Liver (tissue), 3 donors: ENCODE measurements around the gene CCDC85A.

Experiments used
- EGR1 ChIP-seq, 2 donors: IDR thresholded peaks; 2 replicates each; pipeline ENCODE4 v1.6.1; 2016 to 2018; ENCODE audit warnings: antibody characterized with exemption in 2 of 2, low read depth in 2 of 2
- GABPA ChIP-seq, 2 donors: IDR thresholded peaks in 1 of 2; conservative IDR thresholded peaks in 1 of 2; 2 replicates each; pipeline ENCODE4 v1.6.1; 2016; ENCODE audit warnings: antibody characterized with exemption in 2 of 2, mild to moderate bottlenecking in 1 of 2, moderate library complexity in 1 of 2
- JUND ChIP-seq, 2 donors: IDR thresholded peaks; 2 replicates each; pipeline ENCODE4 v1.6.1; 2016; ENCODE audit warnings: antibody characterized with exemption in 2 of 2
- MAX ChIP-seq: IDR thresholded peaks from 2 replicates; pipeline ENCODE4 v1.6.1; 2016; ENCODE audit warnings: antibody characterized with exemption
- RAD21 ChIP-seq, 2 donors: IDR thresholded peaks; 2 replicates each; pipeline ENCODE4 v1.6.1; 2016; ENCODE audit warnings: antibody characterized with exemption in 2 of 2, mild to moderate bottlenecking in 2 of 2
- TAF1 ChIP-seq: conservative IDR thresholded peaks from 2 replicates; pipeline ENCODE4 v1.6.1; 2016; ENCODE audit warnings: antibody characterized with exemption, mild to moderate bottlenecking
- TF ChIP-seq, protein P1 (sequence below): fragments of 150-350 bp; IDR thresholded peaks from 2 replicates; pipeline ENCODE4 v1.5.1; 2017; ENCODE audit warnings: improper control_type of control experiment, low read depth, low read length; ENCODE audit not compliant: missing input control
- TF ChIP-seq, protein P2 (sequence below): IDR thresholded peaks from 2 replicates; pipeline ENCODE4 v1.6.1; 2016; ENCODE audit warnings: antibody characterized with exemption
- TF ChIP-seq, protein P3 (sequence below): IDR thresholded peaks from 2 replicates; pipeline ENCODE4 v1.6.1; 2016; ENCODE audit warnings: antibody characterized with exemption, mild to moderate bottlenecking
- TF ChIP-seq, protein P4 (sequence below): IDR thresholded peaks from 2 replicates; pipeline ENCODE4 v1.6.1; 2016; ENCODE audit warnings: antibody characterized with exemption
- donor health status: healthy.
- donor health status: healthy.

- TF ChIP-seq MAX (no peak), JUND (IDR thresholded peaks at IDR 0.05) (no peak), TAF1 (no peak), GABPA (IDR thresholded peaks at IDR 0.05 in 1 of 2, conservative IDR thresholded peaks at IDR 0.05 in 1 of 2) (no peak), RAD21 (IDR thresholded peaks at IDR 0.05) (no peak), EGR1 (IDR thresholded peaks at IDR 0.05; ENCODE audit: low read depth in 2 of 2) (no peak)
- TF ChIP-seq, protein P1, sequence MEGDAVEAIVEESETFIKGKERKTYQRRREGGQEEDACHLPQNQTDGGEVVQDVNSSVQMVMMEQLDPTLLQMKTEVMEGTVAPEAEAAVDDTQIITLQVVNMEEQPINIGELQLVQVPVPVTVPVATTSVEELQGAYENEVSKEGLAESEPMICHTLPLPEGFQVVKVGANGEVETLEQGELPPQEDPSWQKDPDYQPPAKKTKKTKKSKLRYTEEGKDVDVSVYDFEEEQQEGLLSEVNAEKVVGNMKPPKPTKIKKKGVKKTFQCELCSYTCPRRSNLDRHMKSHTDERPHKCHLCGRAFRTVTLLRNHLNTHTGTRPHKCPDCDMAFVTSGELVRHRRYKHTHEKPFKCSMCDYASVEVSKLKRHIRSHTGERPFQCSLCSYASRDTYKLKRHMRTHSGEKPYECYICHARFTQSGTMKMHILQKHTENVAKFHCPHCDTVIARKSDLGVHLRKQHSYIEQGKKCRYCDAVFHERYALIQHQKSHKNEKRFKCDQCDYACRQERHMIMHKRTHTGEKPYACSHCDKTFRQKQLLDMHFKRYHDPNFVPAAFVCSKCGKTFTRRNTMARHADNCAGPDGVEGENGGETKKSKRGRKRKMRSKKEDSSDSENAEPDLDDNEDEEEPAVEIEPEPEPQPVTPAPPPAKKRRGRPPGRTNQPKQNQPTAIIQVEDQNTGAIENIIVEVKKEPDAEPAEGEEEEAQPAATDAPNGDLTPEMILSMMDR, result no peak
- TF ChIP-seq, protein P2, sequence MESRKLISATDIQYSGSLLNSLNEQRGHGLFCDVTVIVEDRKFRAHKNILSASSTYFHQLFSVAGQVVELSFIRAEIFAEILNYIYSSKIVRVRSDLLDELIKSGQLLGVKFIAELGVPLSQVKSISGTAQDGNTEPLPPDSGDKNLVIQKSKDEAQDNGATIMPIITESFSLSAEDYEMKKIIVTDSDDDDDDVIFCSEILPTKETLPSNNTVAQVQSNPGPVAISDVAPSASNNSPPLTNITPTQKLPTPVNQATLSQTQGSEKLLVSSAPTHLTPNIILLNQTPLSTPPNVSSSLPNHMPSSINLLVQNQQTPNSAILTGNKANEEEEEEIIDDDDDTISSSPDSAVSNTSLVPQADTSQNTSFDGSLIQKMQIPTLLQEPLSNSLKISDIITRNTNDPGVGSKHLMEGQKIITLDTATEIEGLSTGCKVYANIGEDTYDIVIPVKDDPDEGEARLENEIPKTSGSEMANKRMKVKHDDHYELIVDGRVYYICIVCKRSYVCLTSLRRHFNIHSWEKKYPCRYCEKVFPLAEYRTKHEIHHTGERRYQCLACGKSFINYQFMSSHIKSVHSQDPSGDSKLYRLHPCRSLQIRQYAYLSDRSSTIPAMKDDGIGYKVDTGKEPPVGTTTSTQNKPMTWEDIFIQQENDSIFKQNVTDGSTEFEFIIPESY, result no peak
- TF ChIP-seq, protein P3, sequence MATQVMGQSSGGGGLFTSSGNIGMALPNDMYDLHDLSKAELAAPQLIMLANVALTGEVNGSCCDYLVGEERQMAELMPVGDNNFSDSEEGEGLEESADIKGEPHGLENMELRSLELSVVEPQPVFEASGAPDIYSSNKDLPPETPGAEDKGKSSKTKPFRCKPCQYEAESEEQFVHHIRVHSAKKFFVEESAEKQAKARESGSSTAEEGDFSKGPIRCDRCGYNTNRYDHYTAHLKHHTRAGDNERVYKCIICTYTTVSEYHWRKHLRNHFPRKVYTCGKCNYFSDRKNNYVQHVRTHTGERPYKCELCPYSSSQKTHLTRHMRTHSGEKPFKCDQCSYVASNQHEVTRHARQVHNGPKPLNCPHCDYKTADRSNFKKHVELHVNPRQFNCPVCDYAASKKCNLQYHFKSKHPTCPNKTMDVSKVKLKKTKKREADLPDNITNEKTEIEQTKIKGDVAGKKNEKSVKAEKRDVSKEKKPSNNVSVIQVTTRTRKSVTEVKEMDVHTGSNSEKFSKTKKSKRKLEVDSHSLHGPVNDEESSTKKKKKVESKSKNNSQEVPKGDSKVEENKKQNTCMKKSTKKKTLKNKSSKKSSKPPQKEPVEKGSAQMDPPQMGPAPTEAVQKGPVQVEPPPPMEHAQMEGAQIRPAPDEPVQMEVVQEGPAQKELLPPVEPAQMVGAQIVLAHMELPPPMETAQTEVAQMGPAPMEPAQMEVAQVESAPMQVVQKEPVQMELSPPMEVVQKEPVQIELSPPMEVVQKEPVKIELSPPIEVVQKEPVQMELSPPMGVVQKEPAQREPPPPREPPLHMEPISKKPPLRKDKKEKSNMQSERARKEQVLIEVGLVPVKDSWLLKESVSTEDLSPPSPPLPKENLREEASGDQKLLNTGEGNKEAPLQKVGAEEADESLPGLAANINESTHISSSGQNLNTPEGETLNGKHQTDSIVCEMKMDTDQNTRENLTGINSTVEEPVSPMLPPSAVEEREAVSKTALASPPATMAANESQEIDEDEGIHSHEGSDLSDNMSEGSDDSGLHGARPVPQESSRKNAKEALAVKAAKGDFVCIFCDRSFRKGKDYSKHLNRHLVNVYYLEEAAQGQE, result no peak
- TF ChIP-seq, protein P4, sequence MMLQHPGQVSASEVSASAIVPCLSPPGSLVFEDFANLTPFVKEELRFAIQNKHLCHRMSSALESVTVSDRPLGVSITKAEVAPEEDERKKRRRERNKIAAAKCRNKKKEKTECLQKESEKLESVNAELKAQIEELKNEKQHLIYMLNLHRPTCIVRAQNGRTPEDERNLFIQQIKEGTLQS, result no peak
Measured at GRCh38 chr2:56224316-56224715, 40.5 kb downstream of the CCDC85A start.
